ENCODE results near the gene AFAP1.

The AFAP1 gene

GRCh38 chr4:7910952-7911578 is 28.6 kb downstream of the AFAP1 start:
- DNase-seq = no peak

- no peak for DNase-seq
Measured at GRCh38 chr4:7910263-7910896, 29.3 kb downstream of the AFAP1 start.

- no peak for DNase-seq
Measured at GRCh38 chr4:7909463-7910262, 30.0 kb downstream of the AFAP1 start.

- DNase-seq = no peak
Measured at GRCh38 chr4:7908668-7909067, 31.0 kb downstream of the AFAP1 start.

- DNase-seq = no peak
Measured at GRCh38 chr4:7907142-7907541, 32.5 kb downstream of the AFAP1 start.

- DNase-seq = no peak
Measured at GRCh38 chr4:7906171-7906701, 33.4 kb downstream of the AFAP1 start.

GRCh38 chr4:7904952-7905915 is 34.4 kb downstream of the AFAP1 start:
- DNase-seq = no peak

- DNase-seq = no peak
Measured at GRCh38 chr4:7903791-7904516, 35.7 kb downstream of the AFAP1 start.

- DNase-seq = no peak
Measured at GRCh38 chr4:7902826-7903225, 36.8 kb downstream of the AFAP1 start.

GRCh38 chr4:7902101-7902553 is 37.5 kb downstream of the AFAP1 start:
- no peak for DNase-seq

- no peak for DNase-seq
Measured at GRCh38 chr4:7901311-7901885, 38.3 kb downstream of the AFAP1 start.

- DNase-seq = no peak
Measured at GRCh38 chr4:7900334-7900909, 39.2 kb downstream of the AFAP1 start.

GRCh38 chr4:7899184-7899869 is 40.3 kb downstream of the AFAP1 start:
- no peak for DNase-seq

GRCh38 chr4:7898385-7898784 is 41.3 kb downstream of the AFAP1 start:
- DNase-seq = no peak

- no peak for DNase-seq
Measured at GRCh38 chr4:7897811-7898210, 41.9 kb downstream of the AFAP1 start.

- DNase-seq = no peak
Measured at GRCh38 chr4:7894677-7895181, 44.9 kb downstream of the AFAP1 start.

GRCh38 chr4:7894098-7894676 is 45.5 kb downstream of the AFAP1 start:
- no peak for DNase-seq

- no peak for DNase-seq
Measured at GRCh38 chr4:7893539-7893938, 46.1 kb downstream of the AFAP1 start.

- DNase-seq = no peak
Measured at GRCh38 chr4:7892212-7893019, 47.2 kb downstream of the AFAP1 start.

Data from activated naive CD4-positive, alpha-beta T cell treated with Interleukin-2 at 50 U/mL for 16 hours (primary cell).